ENCODE results near the gene CHRNA1.

Gene CHRNA1

DNA sequence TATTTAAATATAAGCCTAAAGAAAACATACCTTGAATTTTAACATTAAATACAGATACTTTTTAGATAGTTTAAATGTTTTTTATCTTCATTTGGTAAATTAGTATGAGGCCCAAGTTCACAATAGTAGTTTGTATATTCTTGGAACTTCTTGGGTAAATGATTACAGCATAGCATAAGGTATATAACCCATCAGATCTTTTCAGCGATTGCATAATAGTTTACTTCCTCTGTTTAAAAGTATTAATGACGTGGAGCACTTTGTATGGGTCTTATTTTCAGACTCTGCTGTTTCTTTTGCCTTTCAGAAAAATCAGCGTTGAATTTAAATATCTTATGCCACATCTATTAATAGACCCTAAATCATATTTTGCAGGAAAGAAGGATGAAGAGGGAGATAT, 60.2 kb downstream of the CHRNA1 start:
- Histone ChIP-seq H3K27me3 (ENCODE audit: insufficient read depth, low read length) (peaks cover 5% of the 10 kb centered on the region; the same call in 1 of the 2 replicates), H3K27ac (ENCODE audit: low read depth, low read length, poor library complexity, severe bottlenecking) (no peak overlapping the region), H3K9ac (ENCODE audit: low read length) (no peak overlapping the region), H3K9me2 (ENCODE audit: low read depth, low read length) (no peaks in the 10 kb centered on the region), H3K4me3 (ENCODE audit: low read depth, low read length, poor library complexity, severe bottlenecking) (no peak overlapping the region), H3K9me3 (ENCODE audit: low read length) (no peaks in the 10 kb centered on the region), H3K4me2 (ENCODE audit: low read length) (no peak overlapping the region), H3K4me1 (ENCODE audit: insufficient read depth, low read length, severe bottlenecking) (no peaks in the 10 kb centered on the region), H3K79me2 (ENCODE audit: insufficient read depth, low read length) (no peaks in the 10 kb centered on the region), H3K36me3 (ENCODE audit: insufficient read depth, low read length) (no peaks in the 10 kb centered on the region), H3F3A (ENCODE audit: insufficient read depth, low read length) (no peaks in the 10 kb centered on the region), H4K20me1 (ENCODE audit: insufficient read depth, low read length) (no peaks in the 10 kb centered on the region), H2AFZ (ENCODE audit: low read length) (no peak overlapping the region)
- TF ChIP-seq EZH2 (IDR thresholded peaks at IDR 0.05; ENCODE audit: borderline replicate concordance, low read length), result no peak
- TF ChIP-seq, protein P1, sequence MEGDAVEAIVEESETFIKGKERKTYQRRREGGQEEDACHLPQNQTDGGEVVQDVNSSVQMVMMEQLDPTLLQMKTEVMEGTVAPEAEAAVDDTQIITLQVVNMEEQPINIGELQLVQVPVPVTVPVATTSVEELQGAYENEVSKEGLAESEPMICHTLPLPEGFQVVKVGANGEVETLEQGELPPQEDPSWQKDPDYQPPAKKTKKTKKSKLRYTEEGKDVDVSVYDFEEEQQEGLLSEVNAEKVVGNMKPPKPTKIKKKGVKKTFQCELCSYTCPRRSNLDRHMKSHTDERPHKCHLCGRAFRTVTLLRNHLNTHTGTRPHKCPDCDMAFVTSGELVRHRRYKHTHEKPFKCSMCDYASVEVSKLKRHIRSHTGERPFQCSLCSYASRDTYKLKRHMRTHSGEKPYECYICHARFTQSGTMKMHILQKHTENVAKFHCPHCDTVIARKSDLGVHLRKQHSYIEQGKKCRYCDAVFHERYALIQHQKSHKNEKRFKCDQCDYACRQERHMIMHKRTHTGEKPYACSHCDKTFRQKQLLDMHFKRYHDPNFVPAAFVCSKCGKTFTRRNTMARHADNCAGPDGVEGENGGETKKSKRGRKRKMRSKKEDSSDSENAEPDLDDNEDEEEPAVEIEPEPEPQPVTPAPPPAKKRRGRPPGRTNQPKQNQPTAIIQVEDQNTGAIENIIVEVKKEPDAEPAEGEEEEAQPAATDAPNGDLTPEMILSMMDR (IDR thresholded peaks at IDR 0.05; ENCODE audit: low read length), result no peak

- peaks cover 5% of the 10 kb centered on the region; the same call in 1 of the 2 replicates for H3K27me3 ChIP-seq (ENCODE audit: insufficient read depth, low read length)
- no peak overlapping the region for H2AFZ ChIP-seq (ENCODE audit: low read length)
- H3K4me3 ChIP-seq (ENCODE audit: low read depth, low read length, poor library complexity, severe bottlenecking), result no peak overlapping the region
- no peaks in the 10 kb centered on the region for H3K79me2 ChIP-seq (ENCODE audit: insufficient read depth, low read length)
- no peaks in the 10 kb centered on the region for H4K20me1 ChIP-seq (ENCODE audit: insufficient read depth, low read length)
- no peak overlapping the region for H3K4me2 ChIP-seq (ENCODE audit: low read length)
- H3K36me3 ChIP-seq (ENCODE audit: insufficient read depth, low read length), result no peaks in the 10 kb centered on the region
- H3K9me2 ChIP-seq (ENCODE audit: low read depth, low read length), result no peaks in the 10 kb centered on the region
- no peaks in the 10 kb centered on the region for H3K9me3 ChIP-seq (ENCODE audit: low read length)
- no peaks in the 10 kb centered on the region for H3K4me1 ChIP-seq (ENCODE audit: insufficient read depth, low read length, severe bottlenecking)
- no peaks in the 10 kb centered on the region for H3F3A ChIP-seq (ENCODE audit: insufficient read depth, low read length)
- TF ChIP-seq, protein P1 (IDR thresholded peaks at IDR 0.05; ENCODE audit: low read length), result no peak
- no peak for TF ChIP-seq EZH2 (IDR thresholded peaks at IDR 0.05; ENCODE audit: borderline replicate concordance, low read length)
- no peak overlapping the region for H3K9ac ChIP-seq (ENCODE audit: low read length)
- no peak overlapping the region for H3K27ac ChIP-seq (ENCODE audit: low read depth, low read length, poor library complexity, severe bottlenecking)
Measured at GRCh38 chr2:174703430-174703829, 60.8 kb downstream of the CHRNA1 start.

GRCh38 chr2:174702541-174702940, 61.7 kb downstream of the CHRNA1 start:
- Histone ChIP-seq H3K9me2 (ENCODE audit: low read depth, low read length) (no peaks in the 10 kb centered on the region), H3K9me3 (ENCODE audit: low read length) (no peaks in the 10 kb centered on the region), H3K27me3 (ENCODE audit: insufficient read depth, low read length) (no peaks in the 10 kb centered on the region), H3K4me2 (ENCODE audit: low read length) (no peak overlapping the region), H3K4me3 (ENCODE audit: low read depth, low read length, poor library complexity, severe bottlenecking) (no peak overlapping the region), H2AFZ (ENCODE audit: low read length) (no peak overlapping the region), H3K4me1 (ENCODE audit: insufficient read depth, low read length, severe bottlenecking) (no peaks in the 10 kb centered on the region), H3F3A (ENCODE audit: insufficient read depth, low read length) (no peaks in the 10 kb centered on the region), H3K36me3 (ENCODE audit: insufficient read depth, low read length) (no peaks in the 10 kb centered on the region), H3K9ac (ENCODE audit: low read length) (no peak overlapping the region), H3K79me2 (ENCODE audit: insufficient read depth, low read length) (no peaks in the 10 kb centered on the region), H4K20me1 (ENCODE audit: insufficient read depth, low read length) (no peaks in the 10 kb centered on the region), H3K27ac (ENCODE audit: low read depth, low read length, poor library complexity, severe bottlenecking) (no peak overlapping the region)
- TF ChIP-seq EZH2 (IDR thresholded peaks at IDR 0.05; ENCODE audit: borderline replicate concordance, low read length), result no peak
- TF ChIP-seq, protein P1 (IDR thresholded peaks at IDR 0.05; ENCODE audit: low read length), result no peak

Data from OCI-LY1 (cell line).